HUES48 (cell line): ENCODE results near the gene CCDC195.
"Not testable (repeated sequence)": the region's sequence is repeated elsewhere in the genome, so short reads cannot be mapped to it uniquely, and the experiment has no call there.

Experiments used
- H3K27ac ChIP-seq: one replicate; pipeline ENCODE4 v1.7.0; 2013; ENCODE audit warnings: low read depth, low read length, inconsistent platforms
- H3K27me3 ChIP-seq: 2 replicates; pipeline ENCODE4 v1.6.1; 2013; ENCODE audit warnings: mild to moderate bottlenecking, low read length; ENCODE audit not compliant: control insufficient read depth, insufficient read depth
- H3K36me3 ChIP-seq: 2 replicates; pipeline ENCODE4 v1.6.1; 2013; ENCODE audit warnings: low read length; ENCODE audit not compliant: control insufficient read depth, insufficient read depth
- H3K4me1 ChIP-seq: 2 replicates; pipeline ENCODE4 v1.6.1; 2013; ENCODE audit warnings: mild to moderate bottlenecking, low read length; ENCODE audit not compliant: control insufficient read depth, insufficient read depth
- H3K4me3 ChIP-seq: 2 replicates; pipeline ENCODE4 v1.5.1; 2013; ENCODE audit warnings: mild to moderate bottlenecking, low read depth, low read length
- H3K9ac ChIP-seq: 2 replicates; pipeline ENCODE4 v1.6.1; 2013; ENCODE audit warnings: mild to moderate bottlenecking, low read depth, low read length, moderate library complexity
- H3K9me3 ChIP-seq: 2 replicates; pipeline ENCODE4 v1.6.1; 2013; ENCODE audit warnings: low read length; ENCODE audit not compliant: control insufficient read depth, insufficient read depth

CCDC195 gene

GRCh38 chr2:224663322-224663721, 52.8 kb downstream of the CCDC195 start:
- H3K4me3 ChIP-seq, H3K27ac ChIP-seq, H3K36me3 ChIP-seq, H3K4me1 ChIP-seq, H3K27me3 ChIP-seq, H3K9ac ChIP-seq, H3K9me3 ChIP-seq: not testable (repeated sequence)

DNA sequence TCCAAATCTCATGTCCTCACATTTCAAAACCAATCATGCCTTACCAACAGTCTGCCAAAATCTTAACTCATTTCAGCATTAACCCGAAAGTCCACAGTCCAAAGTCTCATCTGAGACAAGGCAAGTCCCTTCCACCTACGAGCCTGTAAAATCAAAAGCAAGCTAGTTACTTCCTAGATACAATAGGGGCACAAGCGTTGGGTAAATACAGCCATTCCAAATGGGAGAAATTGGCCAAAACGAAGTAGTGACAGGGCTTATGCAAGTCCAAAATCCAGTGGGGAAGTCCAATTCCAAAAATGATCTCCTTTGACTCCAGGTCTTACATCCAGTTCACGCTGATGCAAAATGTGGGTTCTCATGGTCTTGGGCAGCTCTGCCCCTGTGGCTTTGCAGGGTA, 54.5 kb downstream of the CCDC195 start:
- H3K27me3 ChIP-seq, H3K4me1 ChIP-seq, H3K36me3 ChIP-seq, H3K27ac ChIP-seq, H3K9me3 ChIP-seq, H3K9ac ChIP-seq, H3K4me3 ChIP-seq: not testable (repeated sequence)

GRCh38 chr2:224659714-224660113, 56.5 kb downstream of the CCDC195 start:
- Histone ChIP-seq H3K9ac (no peak overlapping the region), H3K4me1 (no peaks in the 10 kb centered on the region), H3K4me3 (no peak overlapping the region), H3K27me3 (no peaks in the 10 kb centered on the region), H3K9me3 (peaks cover 12% of the 10 kb centered on the region; the same call in 1 of the 2 replicates), H3K36me3 (no peaks in the 10 kb centered on the region), H3K27ac (no peak overlapping the region)

- H3K4me1 ChIP-seq, result no peaks in the 10 kb centered on the region
- H3K9ac ChIP-seq, result no peak overlapping the region
- no peak overlapping the region for H3K27ac ChIP-seq
- H3K36me3 ChIP-seq, result no peaks in the 10 kb centered on the region
- H3K4me3 ChIP-seq, result no peak overlapping the region
- no peaks in the 10 kb centered on the region for H3K27me3 ChIP-seq
- peaks cover 14% of the 10 kb centered on the region; the same call in 1 of the 2 replicates for H3K9me3 ChIP-seq
Measured at GRCh38 chr2:224658780-224659405, 57.3 kb downstream of the CCDC195 start.

DNA sequence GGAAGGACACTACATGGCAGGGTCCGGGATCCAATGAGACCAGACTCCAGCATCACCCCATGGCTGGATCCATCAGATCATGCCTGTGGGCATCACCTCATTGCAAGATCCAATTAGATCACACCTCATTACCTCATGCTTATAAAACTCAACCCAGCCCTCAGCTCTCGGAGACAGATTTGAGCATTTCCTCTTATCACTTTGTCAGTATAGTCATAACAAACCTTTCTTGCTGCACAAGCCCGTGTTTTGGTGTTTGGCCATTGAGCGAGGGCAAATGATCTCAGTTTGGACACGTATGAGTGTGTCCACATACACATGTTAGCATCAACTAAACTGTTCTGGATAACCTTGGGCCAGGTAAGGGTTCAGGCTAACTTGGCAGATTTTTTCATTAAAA, 58.8 kb downstream of the CCDC195 start:
- H3K4me1 ChIP-seq, result no peaks in the 10 kb centered on the region
- no peak overlapping the region for H3K9ac ChIP-seq

DNA sequence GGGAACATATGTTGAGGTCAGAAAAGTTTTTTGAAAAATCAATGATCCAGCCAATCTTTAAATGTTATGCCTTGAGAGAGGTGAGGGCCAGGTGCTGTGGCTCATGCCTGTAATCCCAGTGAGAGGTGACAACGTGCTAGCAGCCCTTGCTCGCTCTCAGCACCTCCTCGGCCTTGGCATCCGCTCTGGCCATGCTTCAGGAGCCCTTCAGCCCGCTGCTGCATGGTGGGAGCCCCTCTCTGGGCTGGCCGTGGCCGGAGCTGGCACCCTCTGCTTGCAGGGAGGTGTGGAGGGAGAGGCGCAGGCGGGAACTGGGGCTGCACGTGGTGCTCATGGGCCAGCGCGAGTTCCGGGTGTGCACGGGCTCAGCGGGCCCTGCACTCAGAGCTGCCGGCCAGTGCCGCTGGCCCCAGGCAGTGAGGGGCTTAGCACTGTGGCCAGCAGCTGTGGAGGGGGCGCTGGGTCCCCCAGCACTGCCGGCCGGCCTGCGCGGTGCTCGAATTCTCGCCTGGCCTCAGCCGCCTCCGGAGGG, 61.1 kb downstream of the CCDC195 start:
- no peaks in the 10 kb centered on the region for H3K27me3 ChIP-seq
- no peak overlapping the region for H3K27ac ChIP-seq
- no peaks in the 10 kb centered on the region for H3K4me1 ChIP-seq
- H3K36me3 ChIP-seq, result no peaks in the 10 kb centered on the region
- H3K9ac ChIP-seq, result no peak overlapping the region
- H3K9me3 ChIP-seq, result peaks cover 4% of the 10 kb centered on the region; the same call in 1 of the 2 replicates
- no peak overlapping the region for H3K4me3 ChIP-seq

More for the DNA sequence above, 58.8 kb downstream of the CCDC195 start:
- H3K4me3 ChIP-seq, result no peak overlapping the region
- peaks cover 10% of the 10 kb centered on the region; the same call in 1 of the 2 replicates for H3K9me3 ChIP-seq
- no peak overlapping the region for H3K27ac ChIP-seq
- no peaks in the 10 kb centered on the region for H3K36me3 ChIP-seq
- no peaks in the 10 kb centered on the region for H3K27me3 ChIP-seq
